ENCODE measurements around the gene MAPK1IP1L.
"Not testable (repeated sequence)": the region's sequence is repeated elsewhere in the genome, so short reads cannot be mapped to it uniquely, and the experiment has no call there.

- TF ChIP-seq CTCF (conservative IDR thresholded peaks at IDR 0.05; ENCODE audit: low read length); EZH2phosphoT487 (IDR thresholded peaks at IDR 0.05; ENCODE audit: borderline replicate concordance, low read depth, low read length): not testable (repeated sequence)
These were observed 13.5 kb upstream of the MAPK1IP1L start for GRCh38 chr14:55037995-55038394.
